Astrocyte of the hippocampus (primary cell): ENCODE results near the gene PRKD2.

Experiments
- DNase-seq: peaks from one replicate; pipeline ENCODE4 v3.0.0; 2011; ENCODE audit warnings: low read depth, low spot score

The PRKD2 gene

DNA sequence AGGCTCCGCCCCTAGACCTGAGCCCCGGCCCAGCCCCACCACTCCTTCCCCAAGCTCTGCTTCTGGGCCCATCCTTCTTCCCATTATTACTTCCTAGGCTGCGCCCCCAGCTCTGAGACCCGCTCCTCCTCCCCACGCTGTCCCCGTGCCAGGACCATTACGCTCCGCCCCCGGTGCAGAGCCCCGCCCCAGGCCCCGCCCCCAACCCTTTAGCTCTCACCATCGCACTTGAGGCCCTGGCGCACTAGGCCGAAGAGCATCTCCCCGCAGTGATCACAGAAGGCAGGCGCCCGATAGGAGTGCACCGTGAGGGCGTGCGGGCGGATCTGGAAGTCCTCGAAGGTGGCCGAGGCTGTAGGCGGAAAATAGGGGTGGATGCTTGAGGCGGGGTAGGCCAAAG is 6.2 kb downstream of the PRKD2 start:
- DNase-seq: no peak

DNA sequence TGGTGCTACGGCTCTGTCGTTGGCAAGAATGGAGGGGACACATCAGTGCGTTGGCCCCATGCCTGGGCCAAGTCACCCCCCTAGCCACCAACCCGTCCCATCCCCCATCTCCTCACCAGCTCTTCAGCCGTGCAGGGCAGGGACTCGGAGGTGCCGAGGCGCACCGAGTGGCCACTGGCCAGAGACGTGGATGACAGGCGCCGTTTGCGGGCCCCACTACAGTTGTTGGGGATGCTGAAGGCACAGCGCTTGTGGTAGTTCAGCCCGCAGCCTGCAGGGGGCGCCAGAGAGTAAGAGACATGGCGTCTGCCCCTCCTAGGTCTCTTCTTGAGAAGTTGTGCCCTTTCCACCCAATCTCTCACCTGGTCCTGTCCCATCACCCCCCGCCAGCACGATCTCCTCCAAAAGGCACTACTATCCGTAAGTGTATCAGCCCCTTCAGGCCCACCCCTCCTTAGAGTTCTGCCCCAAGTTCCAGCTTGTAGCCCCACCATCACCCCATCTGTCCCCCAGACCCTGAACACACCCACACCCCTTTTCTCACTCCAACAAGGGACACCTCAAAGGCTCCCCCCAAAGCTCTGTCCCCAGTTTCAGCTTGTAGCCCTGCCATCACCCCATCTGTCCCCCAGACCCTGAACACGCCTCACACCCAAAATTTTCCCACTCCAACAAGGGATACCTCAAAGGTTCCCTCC is 12.4 kb downstream of the PRKD2 start:
- DNase-seq: peak; percentile 61

DNA sequence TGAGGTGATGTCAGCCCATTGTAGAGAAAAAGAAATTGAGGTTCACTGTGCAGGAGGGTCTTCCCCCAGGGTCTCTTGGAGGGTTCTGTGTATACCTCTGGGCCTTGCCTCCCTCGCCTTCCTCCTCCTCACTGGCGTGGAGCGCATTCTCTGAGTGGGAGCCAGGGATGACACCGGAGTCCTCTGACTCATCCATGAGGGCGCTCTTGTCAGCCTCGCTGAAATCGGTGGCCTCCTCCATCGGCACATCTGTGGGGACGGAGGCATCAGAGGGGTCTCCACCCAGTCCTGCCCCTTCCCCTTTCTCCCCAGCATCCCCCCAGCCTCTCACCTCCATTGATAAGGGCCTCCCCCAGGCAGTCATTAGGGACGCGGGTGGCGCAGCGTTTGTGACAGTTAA is 16.2 kb downstream of the PRKD2 start:
- no peak for DNase-seq

DNA sequence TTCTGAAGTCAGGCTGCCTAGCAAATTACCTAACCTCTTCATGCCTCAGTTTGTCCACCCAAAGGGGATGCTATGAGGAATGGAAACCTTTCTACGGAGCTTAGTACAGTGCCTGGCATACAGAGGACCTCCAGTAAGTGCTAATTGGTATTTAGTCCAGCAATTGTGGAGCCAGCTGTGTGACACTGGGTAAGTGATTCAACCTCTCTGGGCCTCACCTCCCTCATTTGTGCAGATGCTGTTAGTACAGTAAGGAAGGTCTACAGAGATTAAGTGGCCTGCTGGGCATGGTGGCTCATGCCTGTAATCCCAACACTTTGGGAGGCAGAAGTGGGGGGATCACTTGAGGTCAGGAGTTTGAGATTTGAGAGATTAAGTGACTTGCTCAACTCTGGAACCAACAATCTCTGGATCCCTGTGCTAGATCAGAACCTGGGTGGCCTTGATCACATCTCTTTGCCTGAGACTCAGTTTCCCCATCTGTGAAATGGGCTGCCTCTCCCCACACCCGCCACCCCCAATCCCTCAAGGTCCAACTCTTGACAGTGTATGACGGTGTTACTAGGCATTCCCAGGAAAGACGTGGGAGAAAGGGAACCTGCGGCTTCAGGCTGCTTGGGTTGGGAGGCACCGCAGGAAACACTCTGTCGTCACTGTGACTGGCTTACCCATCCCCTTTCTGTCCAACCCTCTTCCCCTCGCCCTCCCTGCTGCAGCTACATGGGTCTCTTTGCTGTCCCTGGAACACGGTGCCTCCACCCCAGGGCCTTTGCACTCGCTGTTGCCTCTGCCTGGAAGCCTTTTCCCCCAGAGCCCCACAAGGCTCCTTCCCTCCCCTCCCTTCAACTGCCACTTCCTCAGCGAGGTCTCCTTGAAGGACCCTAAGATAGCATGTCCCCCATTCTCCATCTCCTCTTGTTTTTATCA is 18.3 kb downstream of the PRKD2 start:
- no peak for DNase-seq

DNA sequence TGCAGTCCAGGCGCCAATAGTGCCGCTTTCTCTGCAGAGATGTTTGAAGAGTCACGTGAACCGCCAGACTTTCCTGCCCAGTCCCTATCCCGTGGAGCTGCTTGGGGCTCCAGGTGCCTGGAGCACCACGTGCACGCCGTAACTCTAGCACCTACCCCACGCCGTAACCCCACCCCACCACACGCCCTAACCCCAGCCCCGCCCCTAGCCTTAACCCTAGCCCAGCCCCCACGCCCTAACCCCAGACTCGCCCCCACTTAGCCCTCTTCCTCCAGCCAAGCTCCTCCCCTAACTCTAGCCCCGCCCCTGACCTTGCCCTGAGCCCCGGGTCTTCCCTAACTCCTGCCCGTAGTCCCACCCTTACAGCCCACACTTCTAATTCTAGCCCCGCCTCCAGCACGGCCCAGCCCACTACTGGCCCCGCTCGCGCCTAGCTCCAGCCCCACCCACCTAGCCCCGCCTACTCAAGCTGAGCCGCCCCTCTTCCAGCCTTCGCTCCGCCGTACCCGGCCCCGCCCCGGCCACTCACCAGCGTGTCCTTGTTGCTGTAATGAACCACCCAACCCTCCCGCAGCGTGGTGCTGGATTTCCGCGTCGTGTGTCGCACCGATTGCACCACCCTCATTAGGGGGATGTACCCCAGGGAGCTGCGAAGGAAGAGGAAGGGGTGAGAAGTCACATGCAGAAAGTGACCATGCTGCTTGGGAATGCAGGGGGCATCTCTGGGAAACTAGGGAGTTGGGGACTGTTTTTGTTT is 19.5 kb downstream of the PRKD2 start:
- DNase-seq: peak; percentile 84

DNA sequence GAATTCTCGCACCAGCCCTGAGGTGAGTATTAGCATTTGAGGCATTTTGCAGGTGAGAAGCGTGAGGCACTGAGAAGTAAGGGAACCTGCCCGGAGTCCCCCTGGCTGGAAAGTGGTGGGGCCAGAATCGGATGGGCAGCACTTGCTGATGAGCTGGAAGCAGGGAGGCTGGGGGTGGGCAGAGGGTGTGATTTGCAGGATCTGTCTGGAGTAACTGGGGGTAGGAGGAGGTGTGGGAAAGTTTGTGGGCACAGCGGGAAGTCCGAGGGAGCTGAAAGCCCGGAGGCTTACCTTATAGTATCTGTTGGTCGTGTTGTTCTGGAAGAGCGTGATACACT is 20.1 kb downstream of the PRKD2 start:
- DNase-seq: no peak

DNA sequence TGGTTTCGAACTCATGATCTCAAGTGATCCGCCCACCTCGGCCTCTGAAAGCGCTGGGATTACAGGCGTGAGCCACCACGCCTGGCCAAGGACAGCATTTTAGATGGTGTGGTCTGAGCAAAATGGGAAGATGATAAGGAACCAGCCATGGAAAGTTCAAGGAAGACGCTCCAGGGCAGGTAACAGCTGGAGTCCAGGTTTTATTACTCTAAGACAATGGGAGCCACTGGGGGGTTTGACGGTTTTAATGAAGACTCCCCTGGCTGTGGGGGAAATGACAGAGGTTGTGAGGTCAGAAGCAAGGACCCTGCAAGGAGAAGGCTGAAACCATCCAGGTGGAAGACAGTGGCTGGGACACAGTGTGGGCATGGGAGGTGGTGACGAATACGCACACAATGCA is 20.9 kb downstream of the PRKD2 start:
- DNase-seq: no peak

DNA sequence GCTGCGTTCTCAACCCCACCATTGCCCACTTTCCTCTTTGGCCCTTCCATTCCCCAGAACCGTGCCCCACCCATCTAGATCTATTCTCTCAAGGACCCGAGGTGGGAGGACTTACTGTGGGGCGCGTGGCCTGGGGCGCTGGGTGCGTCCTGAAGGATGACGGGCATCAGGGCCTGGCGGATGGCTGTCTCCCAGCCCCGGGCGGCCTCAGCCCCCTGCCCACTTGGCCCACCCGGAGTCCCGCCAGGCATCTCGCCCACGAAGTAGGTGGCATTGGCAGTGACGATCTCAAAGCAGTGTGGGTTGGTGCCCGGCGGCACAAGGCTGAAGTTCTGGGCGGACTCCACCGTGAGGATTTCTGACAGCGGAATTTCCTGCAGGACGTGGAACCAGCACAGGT is 23.2 kb downstream of the PRKD2 start:
- no peak for DNase-seq

DNA sequence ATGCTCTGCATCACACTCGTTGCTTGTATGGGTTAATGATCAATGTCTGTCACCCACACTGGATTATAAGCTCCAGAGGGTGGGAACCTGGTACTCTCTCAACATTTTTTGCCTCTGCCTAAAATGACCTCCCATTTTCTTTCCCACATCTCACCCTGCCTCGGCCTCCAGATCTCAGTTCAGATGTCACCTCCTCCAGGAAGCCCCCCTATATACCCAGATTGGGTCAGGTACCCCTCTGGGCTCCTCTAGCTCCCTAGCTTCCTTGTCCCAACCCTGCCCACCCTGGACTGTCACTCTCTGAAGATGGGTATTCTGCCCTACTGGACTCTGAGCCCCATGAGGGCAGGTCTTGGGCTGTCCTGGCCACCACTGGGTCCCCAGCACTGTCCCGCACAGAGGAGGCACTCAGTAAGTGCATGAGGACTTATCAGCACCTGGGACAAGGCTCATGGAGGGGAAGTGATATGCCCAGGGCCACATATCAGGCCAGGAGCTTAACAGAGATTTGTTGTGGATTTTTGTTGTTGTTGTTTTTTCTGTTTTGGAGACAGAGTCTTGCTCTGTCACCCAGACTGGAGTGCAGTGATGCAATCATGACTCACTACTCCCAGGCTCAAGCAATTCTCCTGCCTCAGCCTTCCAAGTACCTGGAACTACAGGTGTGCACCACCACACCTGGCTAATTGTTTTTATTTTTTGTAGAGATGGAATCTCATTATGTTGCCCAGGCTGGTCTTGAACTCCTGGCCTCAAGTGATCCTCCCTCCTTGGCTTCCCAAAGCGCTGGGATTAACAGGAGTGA is 23.8 kb downstream of the PRKD2 start:
- DNase-seq: no peak

DNA sequence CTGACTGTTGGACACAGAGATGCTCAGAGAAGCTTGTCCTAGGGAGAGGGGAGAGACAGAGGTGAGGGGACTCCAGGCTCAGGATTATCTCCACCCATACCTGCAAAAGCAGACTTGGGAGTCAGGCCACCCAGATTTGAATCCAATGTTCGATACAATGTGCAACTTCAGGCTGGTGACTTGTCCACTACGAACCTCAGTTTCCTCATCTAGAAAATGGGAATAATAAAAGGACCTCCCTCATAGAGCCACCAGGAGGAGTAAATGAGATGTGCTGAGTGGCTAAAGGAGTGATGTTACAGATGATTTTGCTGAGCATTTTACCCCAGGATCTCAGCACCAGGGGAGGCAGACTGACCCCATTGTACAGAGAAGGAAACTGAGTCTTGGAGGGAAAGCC is 25.0 kb downstream of the PRKD2 start:
- no peak for DNase-seq

DNA sequence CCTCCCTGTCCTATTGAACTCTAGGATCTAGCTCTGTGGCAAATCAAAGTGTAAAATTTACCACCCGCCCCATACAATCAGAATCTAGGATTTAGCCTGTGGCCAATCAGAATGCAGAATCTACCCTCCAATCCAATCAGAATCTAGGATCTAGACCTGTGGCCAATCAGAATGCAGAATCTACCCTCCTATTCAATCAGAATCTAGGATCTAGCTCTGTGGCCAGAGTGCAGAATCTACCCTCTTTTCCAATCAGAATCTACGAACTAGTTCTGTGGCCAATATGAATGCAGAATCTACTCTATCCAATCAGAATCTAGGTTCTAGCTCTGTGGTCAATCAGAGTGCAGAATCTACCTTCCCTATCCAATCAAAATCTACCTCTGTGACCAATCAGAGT is 25.8 kb downstream of the PRKD2 start:
- no peak for DNase-seq

DNA sequence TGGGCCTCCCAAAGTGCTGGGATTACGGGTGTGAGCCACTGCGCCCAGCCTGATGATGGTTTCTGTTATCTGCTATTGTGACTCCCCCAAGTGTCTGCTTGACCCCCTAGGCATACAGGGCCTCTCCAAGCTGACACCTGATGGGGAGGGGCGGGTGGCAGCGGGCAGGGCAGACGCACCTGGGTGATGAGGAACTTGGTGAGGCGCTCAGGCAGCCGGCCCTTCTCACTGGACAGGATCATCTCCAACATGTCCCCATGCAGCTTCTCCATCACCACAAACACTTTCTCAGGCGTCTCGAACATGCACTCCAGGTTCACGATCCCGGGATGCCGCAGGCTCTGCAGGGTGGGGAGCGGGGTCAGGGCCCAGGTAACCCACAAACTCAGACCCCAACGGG is 27.6 kb downstream of the PRKD2 start:
- DNase-seq: no peak

DNA sequence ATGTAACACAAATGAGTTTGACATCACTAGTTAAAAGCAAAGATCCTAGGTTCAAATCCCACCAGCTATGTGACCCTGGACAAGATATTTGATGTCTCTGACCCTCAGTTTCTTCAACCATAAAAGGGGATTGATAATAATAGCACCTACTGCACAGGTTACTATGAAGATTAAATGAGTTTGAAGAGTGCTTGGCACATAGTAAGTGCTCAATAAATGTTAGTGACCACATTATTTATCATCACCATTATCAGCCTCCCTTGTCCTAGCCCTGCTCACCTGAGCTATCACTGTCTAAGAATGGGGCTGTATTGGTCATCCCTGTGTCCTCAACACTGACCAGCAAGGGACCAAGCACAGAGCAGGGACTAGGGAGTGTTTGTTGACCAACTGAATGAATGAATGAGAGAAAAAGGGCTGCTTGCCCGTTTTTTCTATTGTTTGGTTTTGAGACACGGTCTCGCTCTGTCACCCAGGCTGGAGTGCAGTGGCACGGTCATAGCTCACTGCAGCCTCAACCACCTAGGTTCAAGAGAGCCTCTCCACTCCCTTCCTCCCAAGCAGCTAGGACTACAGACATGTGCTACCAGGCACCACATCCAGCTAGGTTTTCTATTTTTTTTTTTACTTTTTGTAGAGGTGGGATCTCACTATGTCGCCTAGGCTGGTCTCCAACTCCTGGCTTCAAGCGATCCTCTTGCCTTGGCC is 29.3 kb downstream of the PRKD2 start:
- no peak for DNase-seq

DNA sequence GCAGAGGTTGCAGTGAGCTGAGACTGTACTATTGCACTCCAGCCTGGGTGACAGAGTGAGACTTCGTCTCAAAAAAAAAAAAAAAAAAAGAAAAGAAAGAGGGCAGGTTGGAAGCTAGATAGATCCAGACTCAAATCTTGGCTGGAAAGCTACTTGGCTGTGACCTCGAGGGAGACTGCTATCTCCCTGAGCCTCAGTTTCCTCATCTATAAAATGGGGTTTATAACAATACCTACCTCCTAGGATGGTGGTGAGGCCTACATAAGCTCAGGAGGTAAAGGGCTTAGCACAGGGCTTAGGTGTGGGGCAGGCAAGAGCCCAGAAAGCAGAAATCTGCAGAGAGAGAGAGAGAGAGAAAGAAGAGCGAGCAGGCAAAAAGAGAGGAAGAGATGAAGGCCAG is 31.7 kb downstream of the PRKD2 start:
- DNase-seq: no peak

DNA sequence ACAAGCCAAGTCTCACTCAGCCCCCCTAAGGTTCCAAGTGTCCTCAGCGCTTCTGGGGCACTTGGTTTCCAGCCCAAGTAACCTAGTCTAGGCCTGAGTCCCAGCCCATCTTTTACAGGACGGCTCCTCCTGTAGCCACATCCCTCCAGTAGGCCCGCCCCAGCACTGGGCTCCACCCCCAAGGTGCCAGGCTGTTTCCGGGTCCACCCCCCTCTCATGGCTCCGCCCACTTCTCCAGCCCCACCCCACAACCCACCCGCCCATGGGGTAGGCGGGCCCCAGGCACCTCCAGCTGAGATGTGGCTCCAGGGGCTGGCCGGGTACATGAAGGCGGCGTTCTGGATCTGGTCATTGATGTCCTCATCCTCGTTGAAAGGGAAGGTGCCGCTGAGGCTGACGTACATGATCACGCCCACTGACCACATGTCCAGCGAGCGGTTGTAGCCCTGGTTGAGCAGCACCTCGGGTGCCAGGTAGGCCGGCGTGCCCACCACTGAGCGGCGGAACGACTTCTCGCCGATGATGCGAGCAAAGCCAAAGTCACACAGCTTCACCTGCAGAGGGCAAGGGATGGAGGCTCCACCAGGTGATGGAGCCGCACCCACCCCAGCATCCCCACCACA is 38.7 kb downstream of the PRKD2 start:
- no peak for DNase-seq

DNA sequence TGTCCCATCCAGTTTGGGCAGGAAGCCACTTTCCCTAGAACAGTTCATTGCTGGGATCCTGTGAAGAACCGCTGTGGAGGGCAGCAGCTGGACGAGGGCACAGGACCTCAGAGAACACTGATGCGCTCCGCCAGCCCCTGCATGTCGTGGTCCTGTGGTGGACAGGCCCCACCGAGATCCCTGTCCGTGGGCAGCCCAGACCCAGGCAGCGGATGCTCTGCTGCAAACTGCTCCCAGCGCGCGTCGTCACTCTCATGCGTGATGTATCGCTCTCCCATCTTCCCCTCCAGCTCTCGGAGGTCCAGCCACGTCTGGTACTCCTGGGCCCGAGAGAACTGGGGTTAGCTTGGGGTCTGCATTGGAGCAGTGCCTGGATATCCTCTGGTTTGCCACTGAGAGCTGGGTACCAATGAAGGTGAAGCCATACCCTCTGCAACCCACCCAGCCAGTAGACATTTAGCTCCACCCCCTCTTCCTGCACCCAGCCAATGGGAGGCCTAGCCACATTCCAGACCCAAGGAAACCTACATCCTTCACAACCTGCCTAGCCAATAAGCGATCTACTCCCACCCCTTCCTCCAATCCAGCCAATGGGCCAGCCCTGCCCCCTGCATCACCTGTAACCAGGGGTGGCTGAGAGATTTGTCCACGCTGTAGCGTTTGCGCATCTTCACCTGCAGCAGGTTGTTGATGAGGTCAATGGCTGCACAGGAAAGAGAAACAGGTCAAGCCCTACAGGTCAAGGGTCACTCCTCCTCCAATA is 42.3 kb downstream of the PRKD2 start:
- peak; percentile 22 for DNase-seq

DNA sequence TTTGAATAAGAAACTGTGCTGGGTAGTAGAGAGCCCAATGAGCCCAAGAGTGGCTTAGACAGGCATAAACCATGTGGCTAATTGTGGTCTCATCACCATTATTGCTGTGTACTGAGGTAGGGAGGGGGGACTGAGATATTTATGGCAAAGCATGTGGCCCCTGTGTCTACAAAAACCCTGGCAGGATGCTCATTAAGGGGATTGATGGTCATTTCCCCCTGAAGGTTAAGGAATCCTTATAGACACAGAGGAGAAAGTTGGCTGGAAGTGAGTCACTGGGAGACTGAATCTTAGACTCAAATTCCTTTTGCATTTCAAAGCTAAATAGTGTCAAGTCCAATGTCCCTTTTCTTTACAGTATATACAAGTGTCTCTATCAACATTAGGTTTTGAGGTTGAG is 46.1 kb downstream of the PRKD2 start:
- peak; percentile 49 for DNase-seq

DNA sequence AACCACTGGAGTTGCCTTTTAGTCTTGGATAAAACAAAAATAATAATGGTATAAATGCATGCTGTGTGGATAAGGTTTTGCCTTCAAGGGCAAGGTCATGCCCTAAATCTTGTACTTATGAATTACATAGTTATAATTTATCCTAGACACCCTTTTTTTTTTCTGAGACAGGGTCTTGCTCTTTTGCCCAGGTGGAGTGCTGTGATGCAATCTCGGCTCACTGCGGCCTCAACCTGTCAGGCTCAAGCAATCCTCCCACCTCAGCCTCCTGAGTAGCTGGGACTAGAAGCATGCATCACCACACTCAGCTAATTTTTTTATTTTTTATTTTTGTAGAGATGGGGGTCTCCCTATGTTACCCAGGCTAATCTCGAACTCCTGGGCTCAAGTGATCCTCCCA is 48.3 kb downstream of the PRKD2 start:
- DNase-seq: no peak

DNA sequence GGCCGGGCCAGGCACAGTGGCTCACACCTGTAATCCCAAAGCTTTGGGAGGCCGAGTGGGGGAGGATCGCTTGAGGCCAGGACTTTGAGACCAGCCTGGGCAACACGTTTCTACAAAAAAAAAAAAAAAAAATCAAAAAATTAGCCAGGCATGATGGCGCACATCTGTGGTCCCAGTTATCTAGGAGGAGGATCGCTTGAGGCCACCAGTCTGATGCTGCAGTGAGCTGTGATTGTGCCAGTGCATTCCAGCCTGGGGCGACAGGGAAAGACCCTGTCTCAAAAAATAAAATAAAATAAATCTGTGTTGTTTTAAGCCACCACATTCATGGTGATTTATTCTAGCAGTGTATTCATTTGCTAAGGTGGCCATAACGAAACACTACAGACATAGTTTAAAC is 51.8 kb downstream of the PRKD2 start:
- no peak for DNase-seq
